ENCODE measurements around the gene TNFRSF13B. TPM values are rescaled to one million over a fixed set of nuclear protein-coding genes. Genes with fewer than 3 reads are reported as not detected.
"Not testable (repeated sequence)": the region's sequence is repeated elsewhere in the genome, so short reads cannot be mapped to it uniquely, and the experiment has no call there.

TNFRSF13B gene
- total RNA-seq, 1 experiment from 2014 or later = not detected

DNA sequence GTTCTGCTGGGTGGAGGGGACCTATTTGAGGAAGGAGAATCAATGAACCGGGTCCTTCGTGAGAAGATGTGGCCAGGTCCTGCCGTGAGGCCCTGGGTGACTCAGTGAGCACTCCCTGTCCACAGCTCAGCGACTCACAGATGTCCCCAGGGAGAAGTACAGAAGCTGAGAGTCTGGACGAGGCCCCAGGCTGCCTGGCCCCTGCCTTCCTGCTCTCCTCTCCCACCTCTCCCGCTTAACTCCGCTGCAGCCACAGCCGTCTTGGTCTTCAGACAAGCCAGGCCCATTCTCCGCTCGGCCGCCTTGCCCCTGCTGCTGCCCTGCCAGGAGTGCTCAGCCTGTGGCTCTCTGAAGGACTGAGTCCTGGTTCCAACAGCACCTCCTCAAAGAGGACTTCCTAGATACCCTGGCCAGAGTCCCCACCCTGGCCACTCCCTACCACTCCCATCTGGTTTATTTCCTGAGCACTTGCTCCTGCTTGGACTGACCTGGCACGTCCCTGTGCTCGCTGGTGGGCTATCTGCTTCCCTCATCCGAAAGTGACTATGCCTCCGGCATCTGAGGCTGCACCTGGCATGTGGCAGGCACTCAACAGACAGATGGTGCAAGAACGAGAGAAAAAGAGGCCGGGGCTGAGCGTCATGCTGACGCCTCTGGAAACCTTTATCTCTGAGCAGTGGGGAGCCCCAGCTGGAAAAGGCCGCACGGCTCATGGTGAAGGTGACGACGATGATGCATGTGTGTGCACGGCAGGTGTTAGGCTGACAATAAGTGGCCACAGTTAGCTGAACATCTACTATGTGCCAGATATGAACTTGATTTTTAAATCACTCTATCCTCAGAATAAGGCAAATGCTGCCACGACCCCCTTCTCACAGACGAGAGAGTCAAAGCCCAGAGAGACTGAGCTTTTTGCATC lies 9.2 kb upstream of the TNFRSF13B start:
- Histone ChIP-seq H4K20me1 (ENCODE audit: insufficient read depth, low read depth, low read length) (peaks cover 12% of the 10 kb centered on the region; the same call in 1 of the 2 replicates), H3K4me1 (ENCODE audit: low read length) (peaks cover 31% of the 10 kb centered on the region), H3K27ac (ENCODE audit: low read length) (no peak overlapping the region), H3K4me2 (ENCODE audit: low read depth, low read length, poor library complexity, severe bottlenecking) (no peak overlapping the region), H2AFZ (ENCODE audit: low read length) (no peak overlapping the region), H3K27me3 (ENCODE audit: low read length) (peaks cover 3% of the 10 kb centered on the region; the same call in 1 of the 2 replicates), H3K9me3 (ENCODE audit: low read length) (no peaks in the 10 kb centered on the region), H3K4me3 (ENCODE audit: low read length) (no peak overlapping the region), H3K9me2 (replicated peaks; ENCODE audit: insufficient read depth, low read length) (no peaks in the 10 kb centered on the region), H3K9ac (ENCODE audit: low read length) (no peak overlapping the region), H3K36me3 (ENCODE audit: insufficient read depth, low read length) (no peaks in the 10 kb centered on the region), H3K79me2 (ENCODE audit: low read length) (no peaks in the 10 kb centered on the region)
- DNase-seq = no peak

DNA sequence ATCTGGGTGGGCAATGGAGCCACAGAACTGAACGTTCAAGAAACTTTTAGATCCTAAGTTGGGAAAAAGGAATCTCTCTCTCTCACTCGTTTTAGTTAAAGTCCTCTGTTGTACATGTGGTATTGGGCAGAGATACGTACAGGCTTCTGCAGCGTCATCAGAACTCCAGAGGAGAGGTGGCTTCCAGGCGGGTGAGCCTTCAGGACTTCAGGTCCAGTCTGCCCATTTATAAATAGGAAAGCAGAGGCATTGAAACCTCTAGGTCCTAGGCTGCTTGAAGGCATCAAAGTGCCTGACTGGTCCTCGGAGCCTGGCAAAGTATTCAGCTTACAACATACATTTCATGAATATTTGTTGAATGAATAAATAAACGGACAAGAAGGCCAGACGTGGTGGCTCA lies 8.1 kb upstream of the TNFRSF13B start:
- no peak for DNase-seq
- Histone ChIP-seq H3K27ac (ENCODE audit: low read length) (no peak overlapping the region), H3K27me3 (ENCODE audit: low read length) (peaks cover 3% of the 10 kb centered on the region; the same call in 1 of the 2 replicates), H3K4me2 (ENCODE audit: low read depth, low read length, poor library complexity, severe bottlenecking) (no peak overlapping the region), H3K9ac (ENCODE audit: low read length) (no peak overlapping the region), H3K9me2 (replicated peaks; ENCODE audit: insufficient read depth, low read length) (no peaks in the 10 kb centered on the region), H3K4me3 (ENCODE audit: low read length) (no peak overlapping the region), H3K9me3 (ENCODE audit: low read length) (no peaks in the 10 kb centered on the region), H3K4me1 (ENCODE audit: low read length) (peaks cover 41% of the 10 kb centered on the region), H3K36me3 (ENCODE audit: insufficient read depth, low read length) (no peaks in the 10 kb centered on the region), H2AFZ (ENCODE audit: low read length) (no peak overlapping the region), H4K20me1 (ENCODE audit: insufficient read depth, low read depth, low read length) (peaks cover 16% of the 10 kb centered on the region; the same call in 1 of the 2 replicates), H3K79me2 (ENCODE audit: low read length) (no peaks in the 10 kb centered on the region)

DNA sequence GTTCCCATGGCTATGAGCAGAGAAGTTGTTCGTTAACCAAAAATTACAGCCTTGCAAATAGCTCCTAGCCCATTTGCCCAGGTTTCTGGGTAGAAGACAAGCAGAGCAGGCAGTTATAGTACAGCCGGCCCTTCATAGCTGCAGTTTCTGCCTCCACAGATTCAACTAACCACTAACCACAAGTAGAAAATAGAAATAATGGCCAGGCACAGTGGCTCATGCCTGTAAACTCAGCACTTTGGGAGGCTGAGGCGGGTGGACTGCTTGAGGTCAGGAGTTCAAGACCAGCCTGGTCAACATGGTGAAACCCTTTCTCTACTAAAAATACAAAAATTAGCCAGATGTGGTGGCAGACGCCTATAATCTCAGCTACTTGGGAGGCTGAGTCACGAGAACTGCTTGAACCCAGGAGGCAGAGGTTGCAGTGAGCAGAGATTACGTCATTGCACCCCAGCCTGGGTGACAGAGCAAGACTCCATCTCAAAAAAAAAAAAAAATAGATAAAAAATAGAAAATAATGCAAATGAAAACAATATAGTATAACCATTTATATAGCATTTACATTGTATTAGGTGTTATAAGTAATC lies 7.4 kb upstream of the TNFRSF13B start:
- H3K4me1 ChIP-seq (ENCODE audit: low read length) = peaks cover 48% of the 10 kb centered on the region
- H3K4me2 ChIP-seq (ENCODE audit: low read depth, low read length, poor library complexity, severe bottlenecking) = not testable (repeated sequence)

DNA sequence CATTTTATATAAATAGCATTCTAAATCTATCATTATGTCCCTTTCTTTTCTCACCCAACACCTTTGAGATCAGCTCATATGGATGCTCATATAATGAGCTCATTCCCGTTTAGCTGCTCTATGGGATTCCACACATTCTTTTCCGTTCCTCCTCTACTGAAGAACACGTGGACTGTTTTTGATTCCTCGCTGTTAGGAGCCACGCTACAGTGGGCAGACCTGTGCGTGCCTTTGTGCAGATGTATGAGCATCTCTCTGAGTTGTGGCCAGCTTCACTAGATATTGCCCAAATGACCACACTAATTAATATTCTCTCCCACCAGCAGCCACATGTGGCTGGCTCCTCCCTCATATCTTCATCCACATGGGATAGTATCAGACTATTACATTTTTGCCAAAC lies 6.0 kb upstream of the TNFRSF13B start:
- Histone ChIP-seq H3K9me2 (replicated peaks; ENCODE audit: insufficient read depth, low read length) (no peaks in the 10 kb centered on the region), H3K9me3 (ENCODE audit: low read length) (no peaks in the 10 kb centered on the region), H3K4me1 (ENCODE audit: low read length) (peaks cover 62% of the 10 kb centered on the region), H4K20me1 (ENCODE audit: insufficient read depth, low read depth, low read length) (peaks cover 22% of the 10 kb centered on the region; the same call in 1 of the 2 replicates), H3K27ac (ENCODE audit: low read length) (no peak overlapping the region), H3K9ac (ENCODE audit: low read length) (no peak overlapping the region), H2AFZ (ENCODE audit: low read length) (no peak overlapping the region), H3K4me2 (ENCODE audit: low read depth, low read length, poor library complexity, severe bottlenecking) (no peak overlapping the region), H3K79me2 (ENCODE audit: low read length) (no peaks in the 10 kb centered on the region), H3K4me3 (ENCODE audit: low read length) (no peak overlapping the region), H3K27me3 (ENCODE audit: low read length) (peaks cover 3% of the 10 kb centered on the region; the same call in 1 of the 2 replicates), H3K36me3 (ENCODE audit: insufficient read depth, low read length) (no peaks in the 10 kb centered on the region)
- DNase-seq = no peak

More for the DNA sequence above, 7.4 kb upstream of the TNFRSF13B start:
- H3K36me3 ChIP-seq (ENCODE audit: insufficient read depth, low read length); H3K9ac ChIP-seq (ENCODE audit: low read length); H3K9me2 ChIP-seq (replicated peaks; ENCODE audit: insufficient read depth, low read length); H2AFZ ChIP-seq (ENCODE audit: low read length); H3K79me2 ChIP-seq (ENCODE audit: low read length); H3K27me3 ChIP-seq (ENCODE audit: low read length); H3K27ac ChIP-seq (ENCODE audit: low read length); DNase-seq; H3K4me3 ChIP-seq (ENCODE audit: low read length); H3K9me3 ChIP-seq (ENCODE audit: low read length): not testable (repeated sequence)
- peaks cover 16% of the 10 kb centered on the region; the same call in 1 of the 2 replicates for H4K20me1 ChIP-seq (ENCODE audit: insufficient read depth, low read depth, low read length)

DNA sequence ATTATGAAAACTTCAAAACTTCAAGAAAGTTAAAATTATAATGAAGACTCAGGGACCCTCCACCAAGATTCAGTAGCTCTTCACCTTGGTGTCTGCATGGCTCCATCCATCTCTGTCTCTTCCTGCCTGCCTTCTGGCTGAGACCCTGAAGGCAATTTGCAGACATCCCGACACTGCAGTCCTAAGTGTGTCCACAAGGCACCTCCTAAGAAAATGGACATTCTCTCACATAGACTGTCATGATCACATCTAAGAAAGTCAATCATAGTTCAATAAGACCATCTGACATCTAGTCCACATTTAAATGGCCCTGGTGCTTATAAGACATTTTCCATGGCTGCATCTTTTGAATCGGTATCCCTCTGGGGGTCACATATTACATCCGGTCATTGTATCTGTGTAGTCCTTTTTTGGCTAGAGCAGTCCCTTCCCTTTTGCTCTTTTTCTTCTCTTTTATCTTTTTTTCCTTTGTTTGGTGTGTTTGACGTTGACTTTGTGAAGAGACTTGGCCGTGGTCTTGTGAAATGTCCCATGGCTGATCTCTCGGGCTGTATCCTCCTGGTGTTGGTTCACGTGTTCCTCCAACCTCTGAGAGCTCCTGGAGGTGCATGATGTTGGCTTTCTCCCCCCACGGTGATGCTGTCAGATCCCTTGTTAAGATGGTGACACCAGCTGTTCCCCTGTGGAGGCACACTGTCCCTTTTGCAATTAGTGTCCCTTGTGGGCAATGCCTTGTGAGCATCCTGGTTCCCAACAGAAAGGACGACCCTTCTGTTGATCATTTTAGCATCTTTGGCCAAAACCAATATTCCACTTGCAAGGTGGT lies 5.0 kb upstream of the TNFRSF13B start:
- H3K4me2 ChIP-seq (ENCODE audit: low read depth, low read length, poor library complexity, severe bottlenecking) = peak overlapping the region; percentile 72
- H3K79me2 ChIP-seq (ENCODE audit: low read length) = no peaks in the 10 kb centered on the region
- H3K9me3 ChIP-seq (ENCODE audit: low read length) = no peaks in the 10 kb centered on the region
- DNase-seq = no peak
- H3K4me3 ChIP-seq (ENCODE audit: low read length) = 0 out of 2 replicates have a peak overlapping the region, but pooled peaks have one; percentile 15
- H3K9me2 ChIP-seq (replicated peaks; ENCODE audit: insufficient read depth, low read length) = no peaks in the 10 kb centered on the region
- H3K9ac ChIP-seq (ENCODE audit: low read length) = no peak overlapping the region
- H4K20me1 ChIP-seq (ENCODE audit: insufficient read depth, low read depth, low read length) = peaks cover 22% of the 10 kb centered on the region; the same call in 1 of the 2 replicates
- no peak overlapping the region for H2AFZ ChIP-seq (ENCODE audit: low read length)
- peaks cover 3% of the 10 kb centered on the region; the same call in 1 of the 2 replicates for H3K27me3 ChIP-seq (ENCODE audit: low read length)
- H3K4me1 ChIP-seq (ENCODE audit: low read length) = peaks cover 63% of the 10 kb centered on the region
- no peak overlapping the region for H3K27ac ChIP-seq (ENCODE audit: low read length)
- no peaks in the 10 kb centered on the region for H3K36me3 ChIP-seq (ENCODE audit: insufficient read depth, low read length)

DNA sequence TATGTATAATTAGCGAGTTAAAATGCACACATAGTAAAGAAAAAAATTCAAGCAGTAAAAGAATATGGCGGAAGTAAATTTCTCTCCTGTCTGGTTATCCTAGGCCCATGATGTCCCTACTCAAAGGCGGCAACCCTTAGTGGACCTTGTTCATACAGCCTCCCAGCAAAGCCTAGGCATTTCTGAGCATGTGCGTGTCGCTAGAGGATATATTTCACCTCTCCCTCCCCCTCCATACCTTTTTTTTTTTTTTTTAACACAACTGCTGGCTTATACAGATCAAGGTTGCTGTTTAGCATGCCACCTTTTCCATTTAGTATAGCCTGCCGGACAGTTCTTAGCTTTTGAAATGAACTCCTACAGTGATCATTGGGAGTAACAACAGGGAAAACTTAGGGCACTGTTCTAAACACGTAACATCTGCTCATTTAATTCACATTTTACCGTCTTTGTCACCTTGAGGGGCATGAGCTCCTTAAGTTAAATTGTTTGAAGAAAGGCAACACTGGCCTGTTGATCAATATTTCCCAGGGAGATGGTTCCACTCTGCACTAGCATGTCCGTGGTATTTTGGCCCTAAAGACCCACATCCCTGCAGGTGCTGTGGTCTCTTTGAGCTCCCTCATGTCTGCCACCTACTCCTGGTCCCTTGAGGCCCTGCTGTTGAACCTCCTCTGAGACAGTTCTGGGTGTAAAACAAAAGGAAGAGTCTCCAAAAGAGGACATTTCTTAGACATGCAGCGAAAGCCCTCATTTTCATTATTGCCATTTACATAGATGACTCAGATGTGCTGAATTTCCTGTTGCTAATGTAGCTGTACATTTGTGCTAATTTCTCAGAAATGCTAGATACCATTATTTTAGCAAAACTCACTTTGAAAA lies 4.1 kb upstream of the TNFRSF13B start:
- Histone ChIP-seq H3K9me2 (replicated peaks; ENCODE audit: insufficient read depth, low read length) (no peaks in the 10 kb centered on the region), H3K4me2 (ENCODE audit: low read depth, low read length, poor library complexity, severe bottlenecking) (peak overlapping the region; percentile 72), H4K20me1 (ENCODE audit: insufficient read depth, low read depth, low read length) (peaks cover 18% of the 10 kb centered on the region; the same call in 1 of the 2 replicates), H3K9ac (ENCODE audit: low read length) (no peak overlapping the region), H3K36me3 (ENCODE audit: insufficient read depth, low read length) (no peaks in the 10 kb centered on the region), H3K4me3 (ENCODE audit: low read length) (peak overlapping the region; percentile 55), H3K79me2 (ENCODE audit: low read length) (no peaks in the 10 kb centered on the region), H3K4me1 (ENCODE audit: low read length) (peaks cover 63% of the 10 kb centered on the region), H3K27ac (ENCODE audit: low read length) (peak overlapping the region; percentile 77), H2AFZ (ENCODE audit: low read length) (no peak overlapping the region), H3K27me3 (ENCODE audit: low read length) (peaks cover 3% of the 10 kb centered on the region; the same call in 1 of the 2 replicates), H3K9me3 (ENCODE audit: low read length) (no peaks in the 10 kb centered on the region)
- peak; percentile 83 for DNase-seq

DNA sequence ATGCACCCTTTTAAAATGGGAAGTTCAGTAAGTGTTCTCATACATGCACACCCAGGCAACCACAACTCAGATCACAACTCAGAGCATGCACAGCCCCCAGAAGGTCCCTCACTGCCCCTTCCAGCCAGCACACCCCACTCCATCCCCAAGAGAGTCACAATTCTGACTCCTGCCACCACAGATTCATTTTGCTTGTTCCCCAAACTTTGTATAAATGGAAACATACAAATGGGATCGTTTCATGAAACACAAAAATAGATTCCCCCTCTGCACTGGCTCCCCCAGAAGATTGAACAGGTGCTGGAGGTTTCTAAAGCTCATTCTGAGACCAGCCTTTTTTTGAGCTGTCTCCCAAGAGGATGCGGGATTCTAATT lies 3.3 kb upstream of the TNFRSF13B start:
- peak overlapping the region; percentile 55 for H3K4me3 ChIP-seq (ENCODE audit: low read length)
- peak; percentile 85 for DNase-seq

More for the DNA sequence above, 3.3 kb upstream of the TNFRSF13B start:
- no peaks in the 10 kb centered on the region for H3K9me2 ChIP-seq (replicated peaks; ENCODE audit: insufficient read depth, low read length)
- peaks cover 21% of the 10 kb centered on the region; the same call in 1 of the 2 replicates for H4K20me1 ChIP-seq (ENCODE audit: insufficient read depth, low read depth, low read length)
- peaks cover 3% of the 10 kb centered on the region; the same call in 1 of the 2 replicates for H3K27me3 ChIP-seq (ENCODE audit: low read length)
- H3K9ac ChIP-seq (ENCODE audit: low read length) = no peak overlapping the region
- H3K4me2 ChIP-seq (ENCODE audit: low read depth, low read length, poor library complexity, severe bottlenecking) = peak overlapping the region; percentile 72
- no peaks in the 10 kb centered on the region for H3K9me3 ChIP-seq (ENCODE audit: low read length)
- peaks cover 68% of the 10 kb centered on the region for H3K4me1 ChIP-seq (ENCODE audit: low read length)
- H2AFZ ChIP-seq (ENCODE audit: low read length) = no peak overlapping the region
- no peaks in the 10 kb centered on the region for H3K36me3 ChIP-seq (ENCODE audit: insufficient read depth, low read length)
- H3K27ac ChIP-seq (ENCODE audit: low read length) = peak overlapping the region; percentile 77
- no peaks in the 10 kb centered on the region for H3K79me2 ChIP-seq (ENCODE audit: low read length)

Data from Karpas-422 (cell line).